AG20443 (cell line): ENCODE data around the gene KY.

Experiments used
- DNase-seq: peaks from one replicate; pipeline ENCODE4 v3.0.0; 2012; ENCODE audit warnings: low spot score, mixed read lengths

The KY gene

GRCh38 chr3:134644731-134645514 lies 5.9 kb downstream of the KY start:
- DNase-seq: no peak

- no peak for DNase-seq
Measured at GRCh38 chr3:134643150-134643675, 7.6 kb downstream of the KY start.

- DNase-seq: no peak
Measured at GRCh38 chr3:134642445-134643149, 8.2 kb downstream of the KY start.

GRCh38 chr3:134641671-134642300 lies 9.0 kb downstream of the KY start:
- no peak for DNase-seq

- peak; percentile 71 for DNase-seq
Measured at GRCh38 chr3:134640872-134641470, 9.9 kb downstream of the KY start.

GRCh38 chr3:134640378-134640777 lies 10.4 kb downstream of the KY start:
- DNase-seq: no peak

GRCh38 chr3:134638385-134639030 lies 12.3 kb downstream of the KY start:
- no peak for DNase-seq

GRCh38 chr3:134636406-134636805 lies 14.4 kb downstream of the KY start:
- no peak for DNase-seq

- no peak for DNase-seq
Measured at GRCh38 chr3:134630506-134630905, 20.3 kb downstream of the KY start.

GRCh38 chr3:134628884-134629283 lies 21.9 kb downstream of the KY start:
- DNase-seq: no peak

- DNase-seq: peak; percentile 44
Measured at GRCh38 chr3:134627831-134628230, 23.0 kb downstream of the KY start.

- no peak for DNase-seq
Measured at GRCh38 chr3:134625885-134626741, 24.7 kb downstream of the KY start.

- no peak for DNase-seq
Measured at GRCh38 chr3:134625462-134625861, 25.4 kb downstream of the KY start.

GRCh38 chr3:134624537-134625287 lies 26.1 kb downstream of the KY start:
- DNase-seq: no peak

- no peak for DNase-seq
Measured at GRCh38 chr3:134623615-134624245, 27.1 kb downstream of the KY start.

GRCh38 chr3:134622806-134623365 lies 27.9 kb downstream of the KY start:
- no peak for DNase-seq

GRCh38 chr3:134621854-134622253 lies 29.0 kb downstream of the KY start:
- no peak for DNase-seq

GRCh38 chr3:134620476-134621115 lies 30.2 kb downstream of the KY start:
- DNase-seq: no peak
